Loucy (cell line): ENCODE results near the gene SH3RF3.

Experiments
- H2AFZ ChIP-seq: fragments of 200-600 bp; sonication (generic); 2 replicates; pipeline ENCODE4 v1.6.0; 2016; ENCODE audit warnings: antibody characterized with exemption, mild to moderate bottlenecking, low read length, moderate library complexity
- H3F3A ChIP-seq: fragments of 200-600 bp; 2 replicates; pipeline ENCODE4 v1.6.0; 2016; ENCODE audit warnings: antibody characterized with exemption, low read depth, mild to moderate bottlenecking
- H3K27me3 ChIP-seq: fragments of 200-600 bp; sonication (generic); 2 replicates; pipeline ENCODE4 v1.6.1; 2014; ENCODE audit warnings: low read length, mild to moderate bottlenecking; ENCODE audit not compliant: insufficient read depth, poor library complexity, severe bottlenecking
- H3K36me3 ChIP-seq: fragments of 200-600 bp; sonication (generic); 2 replicates; pipeline ENCODE4 v1.6.1; 2016; ENCODE audit warnings: low read length; ENCODE audit not compliant: insufficient read depth
- H3K4me1 ChIP-seq: fragments of 200-600 bp; sonication (generic); 2 replicates; pipeline ENCODE4 v1.5.1; 2014; ENCODE audit warnings: low read length, mild to moderate bottlenecking; ENCODE audit not compliant: insufficient read depth, poor library complexity, severe bottlenecking
- H3K4me2 ChIP-seq: fragments of 200-600 bp; sonication (generic); 2 replicates; pipeline ENCODE4 v1.6.0; 2014; ENCODE audit warnings: antibody characterized with exemption, low read length, low read depth, mild to moderate bottlenecking; ENCODE audit not compliant: poor library complexity, severe bottlenecking
- H3K4me3 ChIP-seq: fragments of 200-600 bp; sonication (generic); 2 replicates; pipeline ENCODE4 v1.5.1; 2014; ENCODE audit warnings: low read length, mild to moderate bottlenecking, mixed read lengths; ENCODE audit not compliant: poor library complexity, severe bottlenecking
- H3K79me2 ChIP-seq: fragments of 200-600 bp; sonication (generic); 2 replicates; pipeline ENCODE4 v1.6.1; 2014; ENCODE audit warnings: low read length; ENCODE audit not compliant: insufficient read depth
- H3K9ac ChIP-seq: fragments of 200-600 bp; sonication (generic); 2 replicates; pipeline ENCODE4 v1.6.0; 2014; ENCODE audit warnings: mild to moderate bottlenecking, low read depth, low read length, moderate library complexity; ENCODE audit not compliant: poor library complexity, severe bottlenecking
- H3K9me2 ChIP-seq: fragments of 200-600 bp; sonication (generic); replicated peaks from 2 replicates; pipeline ENCODE4 v1.6.1; 2016; ENCODE audit warnings: low read depth, low read length, mixed read lengths
- H3K9me3 ChIP-seq: fragments of 200-600 bp; sonication (generic); 2 replicates; pipeline ENCODE4 v1.6.1; 2014; ENCODE audit warnings: mild to moderate bottlenecking, antibody characterized with exemption, low read length, low read depth; ENCODE audit not compliant: insufficient read depth
- H4K20me1 ChIP-seq: fragments of 200-600 bp; sonication (generic); 2 replicates; pipeline ENCODE4 v1.6.0; 2014; ENCODE audit warnings: antibody characterized with exemption, low read length, mild to moderate bottlenecking; ENCODE audit not compliant: insufficient read depth, poor library complexity, severe bottlenecking
- EZH2phosphoT487 ChIP-seq: fragments of 200-600 bp; IDR thresholded peaks from 2 replicates; pipeline ENCODE4 v1.6.1; 2018; ENCODE audit warnings: antibody characterized with exemption, mild to moderate bottlenecking, moderate library complexity, borderline replicate concordance
- TF ChIP-seq, protein P1 (sequence below): fragments of 200-600 bp; sonication (generic); conservative IDR thresholded peaks from 2 replicates; pipeline ENCODE4 v1.5.1; 2014; ENCODE audit warnings: mild to moderate bottlenecking, antibody characterized with exemption, low read length

SH3RF3 gene

DNA sequence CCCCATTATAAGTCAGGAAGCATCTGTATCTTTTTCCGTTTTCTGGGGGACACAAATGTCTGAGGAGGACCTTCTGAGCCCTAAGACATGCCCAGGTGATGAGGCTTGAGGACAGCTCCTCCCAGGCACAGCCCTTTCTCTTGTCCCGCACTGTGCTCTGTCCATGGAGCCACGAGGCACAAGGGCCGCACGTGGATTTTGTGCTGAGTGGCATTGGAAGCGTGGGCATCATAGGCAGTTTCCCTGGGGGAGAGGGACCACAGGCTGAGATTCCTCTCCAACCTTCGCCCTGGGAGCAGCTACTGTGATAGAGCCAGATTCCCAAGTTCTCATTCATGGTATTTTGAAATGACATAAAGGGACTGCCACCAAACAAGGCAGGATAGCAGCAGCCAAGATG lies 139.9 kb downstream of the SH3RF3 start:
- no peak overlapping the region for H3K4me2 ChIP-seq
- no peaks in the 10 kb centered on the region for H3F3A ChIP-seq
- no peaks in the 10 kb centered on the region for H3K36me3 ChIP-seq
- no peaks in the 10 kb centered on the region for H3K9me3 ChIP-seq
- H4K20me1 ChIP-seq: no peaks in the 10 kb centered on the region
- H3K27me3 ChIP-seq: no peaks in the 10 kb centered on the region
- H3K79me2 ChIP-seq: peaks cover 3% of the 10 kb centered on the region; the same call in 1 of the 2 replicates
- H3K4me3 ChIP-seq: no peak overlapping the region
- no peak overlapping the region for H3K9ac ChIP-seq
- no peak for TF ChIP-seq EZH2phosphoT487
- TF ChIP-seq, protein P1, sequence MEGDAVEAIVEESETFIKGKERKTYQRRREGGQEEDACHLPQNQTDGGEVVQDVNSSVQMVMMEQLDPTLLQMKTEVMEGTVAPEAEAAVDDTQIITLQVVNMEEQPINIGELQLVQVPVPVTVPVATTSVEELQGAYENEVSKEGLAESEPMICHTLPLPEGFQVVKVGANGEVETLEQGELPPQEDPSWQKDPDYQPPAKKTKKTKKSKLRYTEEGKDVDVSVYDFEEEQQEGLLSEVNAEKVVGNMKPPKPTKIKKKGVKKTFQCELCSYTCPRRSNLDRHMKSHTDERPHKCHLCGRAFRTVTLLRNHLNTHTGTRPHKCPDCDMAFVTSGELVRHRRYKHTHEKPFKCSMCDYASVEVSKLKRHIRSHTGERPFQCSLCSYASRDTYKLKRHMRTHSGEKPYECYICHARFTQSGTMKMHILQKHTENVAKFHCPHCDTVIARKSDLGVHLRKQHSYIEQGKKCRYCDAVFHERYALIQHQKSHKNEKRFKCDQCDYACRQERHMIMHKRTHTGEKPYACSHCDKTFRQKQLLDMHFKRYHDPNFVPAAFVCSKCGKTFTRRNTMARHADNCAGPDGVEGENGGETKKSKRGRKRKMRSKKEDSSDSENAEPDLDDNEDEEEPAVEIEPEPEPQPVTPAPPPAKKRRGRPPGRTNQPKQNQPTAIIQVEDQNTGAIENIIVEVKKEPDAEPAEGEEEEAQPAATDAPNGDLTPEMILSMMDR: no peak
- no peaks in the 10 kb centered on the region for H3K9me2 ChIP-seq
- no peak overlapping the region for H2AFZ ChIP-seq
- H3K4me1 ChIP-seq: peaks cover 25% of the 10 kb centered on the region

- no peak overlapping the region for H3K9ac ChIP-seq
Measured at GRCh38 chr2:109269706-109270504, 140.9 kb downstream of the SH3RF3 start.

GRCh38 chr2:109270505-109271312 lies 141.7 kb downstream of the SH3RF3 start:
- H3K79me2 ChIP-seq: peaks cover 8% of the 10 kb centered on the region; the same call in 1 of the 2 replicates

More at GRCh38 chr2:109269706-109270504, 140.9 kb downstream of the SH3RF3 start:
- Histone ChIP-seq H3K4me3 (no peak overlapping the region), H3K27me3 (no peaks in the 10 kb centered on the region), H3K79me2 (peaks cover 8% of the 10 kb centered on the region; the same call in 1 of the 2 replicates), H3F3A (no peaks in the 10 kb centered on the region), H3K4me1 (peaks cover 28% of the 10 kb centered on the region), H3K36me3 (no peaks in the 10 kb centered on the region), H4K20me1 (no peaks in the 10 kb centered on the region), H3K9me2 (no peaks in the 10 kb centered on the region), H2AFZ (no peak overlapping the region), H3K9me3 (no peaks in the 10 kb centered on the region), H3K4me2 (no peak overlapping the region)
- TF ChIP-seq, protein P1: no peak
- no peak for TF ChIP-seq EZH2phosphoT487

More at GRCh38 chr2:109270505-109271312, 141.7 kb downstream of the SH3RF3 start:
- no peaks in the 10 kb centered on the region for H3K36me3 ChIP-seq
- no peak overlapping the region for H2AFZ ChIP-seq
- no peaks in the 10 kb centered on the region for H3K9me2 ChIP-seq
- TF ChIP-seq, protein P1: no peak
- no peak for TF ChIP-seq EZH2phosphoT487
- H3K4me2 ChIP-seq: no peak overlapping the region
- H3K4me3 ChIP-seq: no peak overlapping the region
- H3F3A ChIP-seq: no peaks in the 10 kb centered on the region
- peaks cover 31% of the 10 kb centered on the region for H3K4me1 ChIP-seq
- H3K27me3 ChIP-seq: no peaks in the 10 kb centered on the region
- no peak overlapping the region for H3K9ac ChIP-seq
- no peaks in the 10 kb centered on the region for H4K20me1 ChIP-seq
- no peaks in the 10 kb centered on the region for H3K9me3 ChIP-seq
